GM12891 (cell line): Measurements from ENCODE around the gene DIP2C.

Experiments
- DNase-seq: peaks from one replicate; pipeline ENCODE4 v3.0.0; 2011; ENCODE audit warnings: low spot score; ENCODE audit not compliant: insufficient read length
- FAIRE-seq: peaks from 2 replicates; lab custom pipeline; 2011; peaks lifted over from hg19 to GRCh38; lab: Jason Lieb, UNC
- PAX5 ChIP-seq: IDR thresholded peaks from 2 replicates; pipeline ENCODE4 v1.6.1; 2011; ENCODE audit warnings: low read length, moderate library complexity, mild to moderate bottlenecking; ENCODE audit not compliant: insufficient read depth, severe bottlenecking
- POLR2A ChIP-seq: IDR thresholded peaks from 2 replicates; pipeline ENCODE4 v1.6.1; 2011; ENCODE audit warnings: low read depth, low read length, control low read depth
- POLR2AphosphoS5 ChIP-seq: IDR thresholded peaks from 2 replicates; pipeline ENCODE4 v1.6.1; 2011; ENCODE audit warnings: low read depth, low read length, control low read depth
- POU2F2 ChIP-seq: IDR thresholded peaks from 2 replicates; pipeline ENCODE4 v1.6.1; 2011; ENCODE audit warnings: low read depth, mild to moderate bottlenecking, control low read depth, low read length, moderate library complexity
- SPI1 ChIP-seq: IDR thresholded peaks from 2 replicates; pipeline ENCODE4 v1.6.1; 2011; ENCODE audit warnings: low read depth, low read length, control low read depth
- TAF1 ChIP-seq: IDR thresholded peaks from 2 replicates; pipeline ENCODE4 v1.6.1; 2011; ENCODE audit warnings: low read depth, low read length, control low read depth

DIP2C gene

DNA sequence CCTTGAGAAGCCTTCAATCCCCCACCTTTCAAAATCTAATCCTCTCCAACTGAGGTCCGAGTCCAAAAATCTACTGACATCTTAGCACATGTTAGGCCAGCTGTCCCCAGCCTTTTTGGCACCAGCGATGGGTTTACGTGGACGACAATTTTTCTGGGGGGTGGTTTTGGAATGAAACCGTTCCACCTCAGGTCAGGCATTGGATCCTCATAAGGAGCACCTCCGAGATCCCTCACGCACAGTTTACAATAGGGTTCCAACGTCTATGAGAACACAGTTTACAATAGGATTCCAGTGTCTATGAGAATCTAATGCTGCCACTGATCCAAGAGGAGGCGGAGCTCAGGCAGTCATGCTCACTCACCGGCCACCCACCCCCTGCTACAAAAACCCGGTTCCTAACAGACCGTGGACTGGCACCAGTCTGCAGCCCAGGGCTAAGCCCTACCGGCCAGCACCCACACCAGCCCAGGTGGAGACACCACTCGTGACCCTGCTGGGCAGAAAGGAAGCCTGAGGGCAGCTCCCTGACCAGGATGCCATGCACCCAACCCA lies 107.6 kb downstream of the DIP2C start:
- FAIRE-seq (no peak), DNase-seq (no peak)
- no peak for TF ChIP-seq TAF1
- no peak for TF ChIP-seq SPI1
- TF ChIP-seq POLR2AphosphoS5, result no peak
- no peak for TF ChIP-seq PAX5
- no peak for TF ChIP-seq POLR2A
- TF ChIP-seq POU2F2, result no peak

DNA sequence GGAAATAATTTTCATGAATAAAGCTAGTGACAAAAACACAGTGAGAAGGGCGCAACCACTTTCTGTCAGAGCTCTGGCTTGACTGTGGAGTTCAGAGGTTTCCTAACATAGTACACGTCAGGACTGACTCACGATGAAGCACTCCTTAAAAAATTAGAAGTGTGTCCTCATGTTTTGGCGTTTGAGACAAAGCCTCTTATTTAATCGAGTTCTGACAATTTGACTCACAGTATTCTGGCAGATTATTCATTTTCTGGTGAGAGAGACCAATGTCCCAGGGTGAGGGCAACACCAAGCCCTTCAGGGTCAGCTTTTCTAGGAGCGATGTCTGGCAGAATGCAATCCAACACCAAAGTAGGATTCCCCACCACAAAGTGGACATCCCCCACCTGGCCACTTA lies 108.7 kb downstream of the DIP2C start:
- FAIRE-seq (no peak), DNase-seq (no peak)
- TF ChIP-seq POU2F2, result no peak
- no peak for TF ChIP-seq TAF1

DNA sequence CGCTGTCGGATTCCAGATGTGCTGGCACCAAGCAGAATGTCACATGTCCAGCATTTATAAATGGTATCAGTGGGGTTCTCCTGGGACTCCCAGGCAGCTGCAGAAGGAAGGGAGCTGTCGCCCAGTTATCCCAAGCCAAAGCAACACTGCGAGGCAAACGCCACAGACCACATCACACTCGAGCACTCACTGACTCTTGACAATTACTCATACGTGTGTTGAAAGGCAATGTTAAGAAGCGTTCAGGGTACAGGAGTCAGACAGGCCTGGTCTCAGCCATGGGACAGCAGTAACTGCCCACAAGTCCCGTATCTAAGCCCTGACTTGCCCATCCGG lies 113.4 kb downstream of the DIP2C start:
- no peak for FAIRE-seq
- TF ChIP-seq POLR2A (no peak), PAX5 (no peak), POU2F2 (no peak), SPI1 (no peak), POLR2AphosphoS5 (no peak)
- DNase-seq, result no peak

DNA sequence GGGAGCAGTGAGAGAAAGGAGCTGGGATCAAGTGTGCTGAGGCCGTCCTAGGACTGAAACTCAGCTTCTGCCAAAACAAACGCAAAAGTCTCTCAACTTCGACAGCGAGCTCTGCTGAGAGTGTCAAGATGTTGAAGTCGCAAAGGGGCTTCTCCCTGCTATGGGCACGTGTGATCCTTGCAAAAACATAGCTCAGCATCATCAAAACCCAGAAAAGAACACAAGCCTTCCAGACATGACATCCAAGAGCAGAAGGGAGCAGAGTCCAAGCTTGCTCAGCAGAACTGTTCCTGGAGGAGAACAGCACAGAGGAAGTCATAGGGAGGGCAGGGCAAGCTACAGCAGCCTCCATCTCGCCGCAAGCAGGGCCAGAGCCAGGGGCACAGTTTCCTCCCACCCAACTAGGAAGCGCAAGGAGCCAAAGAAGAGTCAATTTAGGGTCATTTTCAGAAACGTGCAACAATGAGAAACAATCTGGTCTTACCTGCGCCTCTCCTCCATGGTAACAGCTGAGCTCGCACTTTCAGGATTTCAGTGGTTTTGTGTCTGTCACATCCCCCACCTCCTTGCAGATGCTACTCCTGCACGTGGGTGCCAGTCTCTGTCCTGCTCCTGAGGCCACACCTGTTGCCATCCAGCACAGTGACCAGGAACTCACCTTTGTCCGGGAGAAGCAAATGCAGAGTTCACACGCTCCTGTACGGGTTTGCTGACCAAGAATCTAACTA lies 113.9 kb downstream of the DIP2C start:
- no peak for FAIRE-seq
- TF ChIP-seq POLR2A (no peak), SPI1 (no peak), TAF1 (no peak), POLR2AphosphoS5 (no peak), PAX5 (no peak), POU2F2 (no peak)
- no peak for DNase-seq

DNA sequence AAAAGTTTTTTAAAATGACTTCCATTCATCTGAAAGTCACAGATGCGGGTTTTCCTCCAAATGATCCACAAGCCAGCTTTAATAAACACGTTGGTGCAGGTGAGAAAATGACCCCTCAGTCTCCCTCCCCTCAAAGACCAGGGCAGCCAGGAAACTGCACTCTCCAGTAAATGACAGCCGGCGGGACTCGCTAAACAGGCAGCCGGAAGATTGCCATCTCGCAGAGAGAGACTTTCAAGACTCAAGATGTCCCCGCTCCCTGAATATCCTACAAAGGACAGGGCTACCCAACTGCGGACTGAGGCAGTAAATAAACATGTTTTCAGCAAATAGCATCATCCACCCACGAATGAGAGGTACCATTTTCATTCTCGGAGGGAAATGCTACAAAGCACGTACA lies 116.8 kb downstream of the DIP2C start:
- DNase-seq (no peak), FAIRE-seq (no peak)
- TF ChIP-seq POLR2A (no peak), TAF1 (no peak), POU2F2 (no peak), SPI1 (no peak), PAX5 (no peak), POLR2AphosphoS5 (no peak)

DNA sequence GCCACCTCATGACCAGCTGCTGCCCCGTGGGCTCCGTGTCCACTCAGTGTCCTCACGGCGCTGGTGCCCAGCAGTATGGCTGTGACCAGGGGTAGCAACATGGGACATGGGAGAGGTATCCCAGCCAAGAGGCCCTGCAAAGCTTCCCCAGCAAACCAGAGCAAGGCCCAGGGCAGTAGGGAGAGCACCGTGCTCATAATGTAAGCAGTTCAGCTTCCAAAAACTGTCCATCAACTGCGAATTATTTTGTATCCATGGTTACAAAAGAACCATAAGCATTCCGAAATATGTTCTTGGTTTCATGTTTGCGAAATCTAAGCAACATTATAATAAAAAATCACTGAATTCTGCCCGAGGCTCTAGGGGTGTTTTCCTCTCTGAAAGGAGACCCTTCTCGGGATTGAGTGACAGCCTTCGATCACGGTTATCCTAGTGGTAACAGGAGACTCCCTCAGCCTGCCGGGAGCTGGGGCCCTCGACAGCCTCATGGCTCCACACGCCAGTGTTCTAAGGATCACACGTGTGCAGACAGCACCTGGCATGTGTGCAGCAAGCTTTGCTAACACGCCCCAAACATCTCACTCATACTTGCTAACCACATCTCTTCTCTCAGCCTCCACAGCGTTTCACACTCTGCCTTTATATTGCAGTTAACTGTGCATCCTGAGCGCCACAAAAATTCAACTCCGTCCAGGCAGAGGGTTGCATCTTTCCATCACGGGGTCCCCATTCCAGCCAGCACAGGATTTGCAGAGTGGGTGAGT lies 117.6 kb downstream of the DIP2C start:
- FAIRE-seq (no peak), DNase-seq (no peak)
- TF ChIP-seq TAF1, result no peak
- no peak for TF ChIP-seq POU2F2
- no peak for TF ChIP-seq POLR2A
- TF ChIP-seq SPI1, result no peak

DNA sequence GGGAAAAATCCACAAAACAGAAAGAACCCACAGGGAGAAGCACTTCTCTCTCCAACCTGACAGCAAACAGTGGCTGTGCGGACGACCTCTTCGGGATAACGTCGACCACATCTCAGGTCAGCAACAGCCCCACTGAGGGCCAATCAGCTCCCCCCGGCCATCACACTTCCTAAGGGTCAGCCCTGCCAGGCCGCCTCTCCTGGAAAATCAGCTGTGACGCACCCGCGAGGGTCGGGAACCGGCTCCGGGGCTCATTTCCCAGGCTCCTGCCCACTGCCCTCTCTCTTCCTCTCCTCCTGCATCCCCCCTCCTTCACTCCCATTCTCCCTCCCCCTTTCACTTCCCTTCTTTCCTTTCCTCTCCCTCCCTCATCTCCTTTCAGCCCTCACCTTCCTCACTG lies 118.3 kb downstream of the DIP2C start:
- TF ChIP-seq POLR2AphosphoS5 (no peak), PAX5 (no peak), POLR2A (no peak), POU2F2 (no peak), SPI1 (no peak), TAF1 (no peak)
- DNase-seq (no peak), FAIRE-seq (no peak)

DNA sequence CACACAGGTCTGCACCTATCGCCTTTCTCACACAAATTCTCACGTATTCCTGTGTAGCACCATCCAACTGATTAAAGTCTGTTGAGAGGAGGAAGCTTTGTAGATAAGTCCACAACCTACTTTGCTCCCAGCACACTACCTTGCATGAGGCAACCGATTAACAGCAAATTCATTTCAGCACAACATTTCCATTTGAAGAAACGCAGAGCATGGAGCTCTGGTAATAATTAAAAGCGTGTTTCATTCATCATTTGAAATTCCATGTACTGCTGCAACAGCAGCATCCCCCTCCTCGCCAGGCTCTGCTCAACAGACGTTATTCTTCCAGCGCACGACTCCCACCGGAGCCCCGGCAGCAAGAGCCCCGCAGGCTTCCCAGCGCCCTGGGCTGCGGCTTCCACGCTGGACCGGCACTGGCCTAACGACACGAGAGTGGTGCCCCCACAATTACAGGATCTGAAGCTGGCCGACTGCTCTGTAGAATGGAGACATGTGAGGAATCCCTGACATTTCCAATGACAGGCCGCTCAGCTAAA lies 118.8 kb downstream of the DIP2C start:
- DNase-seq, result no peak
- FAIRE-seq, result no peak

DNA sequence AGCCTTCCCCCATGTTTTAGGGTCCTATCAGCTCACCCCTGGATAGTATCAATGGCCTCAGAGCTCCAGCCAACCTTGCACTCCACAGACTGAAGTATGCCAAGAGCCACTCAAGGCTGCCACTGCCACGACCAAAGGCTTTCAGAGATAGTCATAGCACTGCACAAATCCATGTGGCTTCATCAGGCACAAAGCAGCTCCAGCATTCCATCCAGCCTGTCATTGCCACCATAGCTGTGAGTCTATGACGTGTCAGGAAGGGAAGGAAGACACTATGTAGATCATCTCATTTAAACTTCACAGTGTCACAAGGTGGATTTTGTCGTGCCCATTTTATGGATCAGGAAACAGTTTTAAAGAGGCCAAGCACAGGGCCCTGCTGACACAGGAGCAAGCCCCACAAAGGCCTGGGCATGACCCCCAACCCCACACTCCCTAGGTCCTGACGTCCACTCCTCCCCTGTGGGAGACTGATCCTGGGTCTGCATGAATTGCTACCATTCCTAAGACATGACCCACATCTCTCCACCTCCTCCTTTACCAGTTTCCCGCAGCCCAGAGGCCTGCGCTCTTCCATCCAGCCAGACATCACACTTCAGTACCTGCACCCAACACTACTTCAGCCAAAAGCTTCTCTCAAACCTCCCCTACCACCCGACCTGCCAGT lies 119.4 kb downstream of the DIP2C start:
- DNase-seq (no peak), FAIRE-seq (no peak)
- no peak for TF ChIP-seq SPI1
- TF ChIP-seq POLR2AphosphoS5, result no peak
- TF ChIP-seq POLR2A, result no peak

More for the DNA sequence above, 118.8 kb downstream of the DIP2C start:
- TF ChIP-seq PAX5 (no peak), POU2F2 (no peak)

DNA sequence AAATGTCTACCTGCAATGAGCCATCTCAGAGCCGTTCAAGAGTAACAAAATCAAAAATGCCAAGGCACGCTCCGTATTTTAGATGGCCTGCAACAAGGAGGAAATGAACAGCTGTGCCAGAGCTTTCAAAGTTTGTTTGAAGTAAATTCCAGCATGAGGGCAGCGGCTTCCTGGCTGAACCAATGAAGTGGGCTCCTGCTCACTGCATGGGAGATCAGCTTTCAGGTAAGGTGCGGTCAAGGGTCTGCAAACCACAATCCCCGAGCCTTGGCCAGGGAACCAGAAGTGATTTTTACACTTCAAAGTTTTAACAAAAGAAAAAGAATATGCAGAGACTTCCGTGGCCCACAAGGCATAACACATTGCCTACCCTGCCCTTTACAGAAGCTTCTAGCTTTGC lies 120.6 kb downstream of the DIP2C start:
- DNase-seq, result no peak
- FAIRE-seq, result no peak
- TF ChIP-seq POLR2AphosphoS5, result no peak
- TF ChIP-seq POU2F2, result no peak
- no peak for TF ChIP-seq POLR2A
- no peak for TF ChIP-seq SPI1
